ENCODE results near the gene FAM83F.

DNA sequence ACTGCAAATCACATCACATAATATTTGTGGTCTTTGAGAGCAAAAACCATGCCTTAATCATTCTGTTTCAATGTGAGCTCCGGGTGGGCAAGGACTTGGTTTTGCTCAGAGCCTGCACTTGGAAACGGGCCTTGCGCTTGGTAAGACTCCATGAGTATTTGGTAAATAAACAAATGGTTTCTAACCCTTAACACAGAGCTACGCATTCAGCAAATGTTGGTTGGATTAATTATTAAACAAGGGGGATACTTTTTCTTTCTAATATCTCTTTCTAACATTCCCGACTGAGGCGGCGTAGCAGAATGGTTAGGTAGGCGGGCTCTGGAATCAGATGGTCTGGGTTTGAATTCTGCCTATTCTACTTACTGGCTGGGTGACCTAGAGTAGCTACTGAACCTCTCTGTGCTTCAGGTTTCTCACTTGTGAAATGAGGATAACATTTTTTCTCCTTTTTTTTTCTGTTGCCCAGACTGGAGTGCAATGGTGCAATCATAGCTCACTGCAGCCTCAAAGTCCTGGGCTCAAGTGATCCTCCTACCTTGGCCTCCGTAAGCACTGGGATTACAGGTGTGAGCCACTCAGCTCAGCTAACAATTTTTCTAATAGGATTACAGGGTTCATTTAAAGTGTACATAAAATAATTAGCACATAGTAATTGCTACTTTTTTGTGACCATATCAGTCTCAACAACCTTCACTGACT, 3.4 kb upstream of the FAM83F start:
- no peak for TF ChIP-seq SUZ12 (IDR thresholded peaks at IDR 0.05; ENCODE audit: extremely low read depth, insufficient read depth, insufficient read length)
- no peak for TF ChIP-seq YY1 (IDR thresholded peaks at IDR 0.05; ENCODE audit: insufficient read depth, insufficient read length)
